Activated CD4-positive, alpha-beta T cell treated with anti-CD3 and anti-CD28 coated beads, Interleukin-2, amount 10 ng/mL, durations not matched to agents 7 days and 5 days (primary cell): Measurements from ENCODE around the gene SLC66A2. TPM values are rescaled to one million over a fixed set of nuclear protein-coding genes. Genes with fewer than 3 reads are reported as not detected.

Experiments used
- CTCF ChIA-PET: fragments of 350-600 bp; sonication (Branson Sonifier 250); formaldehyde crosslinking; loops from one replicate; lab custom pipeline; 2021; ENCODE audit warnings: antibody characterized with exemption; lab: Charles Lee
- POLR2A ChIA-PET: fragments of 350-600 bp; sonication (Branson Sonifier 250); formaldehyde crosslinking; loops from one replicate; lab custom pipeline; 2021; ENCODE audit warnings: antibody characterized with exemption; lab: Charles Lee
- DNase-seq: peaks from one replicate; pipeline ENCODE4 v3.0.0-alpha.2; 2020
- H3K27ac Mint-ChIP-seq: one replicate; pipeline ENCODE4 v1.8.0; 2021; ENCODE audit warnings: mild to moderate bottlenecking, moderate library complexity, mixed read lengths
- H3K27me3 Mint-ChIP-seq: one replicate; pipeline ENCODE4 v1.8.0; 2021; ENCODE audit warnings: mixed read lengths
- H3K36me3 Mint-ChIP-seq: one replicate; pipeline ENCODE4 v1.8.0; 2021; ENCODE audit warnings: low read depth, mixed read lengths
- H3K4me1 Mint-ChIP-seq: one replicate; pipeline ENCODE4 v1.8.0; 2021; ENCODE audit warnings: mixed read lengths
- H3K4me3 Mint-ChIP-seq: one replicate; pipeline ENCODE4 v1.8.0; 2021; ENCODE audit warnings: mild to moderate bottlenecking, moderate library complexity, mixed read lengths
- H3K9me3 Mint-ChIP-seq: one replicate; pipeline ENCODE4 v1.8.0; 2021; ENCODE audit warnings: mixed read lengths
- total RNA-seq, 2 experiments: library from RNA; stranded (reverse); gene quantifications; one replicate each; pipeline ENCODE4 v1.2.3, GENCODE V29; 2021

Gene SLC66A2
- total RNA-seq, 2 experiments from 2014 or later: 28.3 to 34.6 TPM

DNA sequence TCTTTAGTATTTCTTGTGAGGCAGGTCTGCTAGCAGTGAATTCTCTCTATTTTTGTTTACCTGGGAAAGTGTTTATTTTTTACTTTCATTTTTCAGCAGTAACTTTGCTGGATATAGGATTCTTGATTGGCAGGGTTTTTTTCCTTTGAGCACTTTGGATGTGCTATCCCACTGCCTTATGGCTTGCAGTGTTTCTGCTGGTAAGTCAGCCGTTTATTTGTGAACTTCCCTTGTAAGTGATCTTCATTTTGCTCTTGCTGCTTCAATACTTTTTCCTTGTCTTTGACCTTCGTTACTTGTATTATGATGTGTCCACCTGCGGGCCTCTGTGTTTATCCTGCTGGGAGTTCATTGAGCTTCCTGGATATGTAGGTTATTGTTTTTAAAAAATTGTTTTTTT, 54.7 kb downstream of the SLC66A2 start:
- Mint-ChIP-seq H3K4me3 (no peak overlapping the region), H3K36me3 (peaks cover 16% of the 10 kb centered on the region), H3K27ac (no peak overlapping the region), H3K27me3 (no peaks in the 10 kb centered on the region), H3K9me3 (peaks cover 59% of the 10 kb centered on the region), H3K4me1 (no peaks in the 10 kb centered on the region)
- no peak for DNase-seq
- CTCF ChIA-PET: no interaction called here
- POLR2A ChIA-PET: no interaction called here

- Mint-ChIP-seq H3K4me1 (peaks cover 11% of the 10 kb centered on the region), H3K9me3 (peaks cover 57% of the 10 kb centered on the region), H3K36me3 (peaks cover 11% of the 10 kb centered on the region), H3K4me3 (no peak overlapping the region), H3K27me3 (no peaks in the 10 kb centered on the region), H3K27ac (no peak overlapping the region)
- ChIA-PET POLR2A (interaction anchor here (0.6 to 0.7 kb wide), 3 partner anchors 14 to 419 kb away, joined by 3 to 9 read pairs (median 4); no protein-coding TSS in a partner anchor), CTCF (interaction anchor here (1.7 kb wide), 1 partner anchor 38 kb away, joined by 4 read pairs; no protein-coding TSS in a partner anchor)
- no peak for DNase-seq
Measured at GRCh38 chr18:79890674-79891073, 60.8 kb downstream of the SLC66A2 start.

- DNase-seq: no peak
- Mint-ChIP-seq H3K27ac (no peak overlapping the region), H3K36me3 (peaks cover 10% of the 10 kb centered on the region), H3K27me3 (no peaks in the 10 kb centered on the region), H3K9me3 (peaks cover 48% of the 10 kb centered on the region), H3K4me1 (peaks cover 11% of the 10 kb centered on the region), H3K4me3 (no peak overlapping the region)
- CTCF ChIA-PET: interaction anchor here (1.7 kb wide), 1 partner anchor 39 kb away, joined by 4 read pairs; no protein-coding TSS in a partner anchor
- POLR2A ChIA-PET: no interaction called here
Measured at GRCh38 chr18:79889569-79889968, 61.9 kb downstream of the SLC66A2 start.

DNA sequence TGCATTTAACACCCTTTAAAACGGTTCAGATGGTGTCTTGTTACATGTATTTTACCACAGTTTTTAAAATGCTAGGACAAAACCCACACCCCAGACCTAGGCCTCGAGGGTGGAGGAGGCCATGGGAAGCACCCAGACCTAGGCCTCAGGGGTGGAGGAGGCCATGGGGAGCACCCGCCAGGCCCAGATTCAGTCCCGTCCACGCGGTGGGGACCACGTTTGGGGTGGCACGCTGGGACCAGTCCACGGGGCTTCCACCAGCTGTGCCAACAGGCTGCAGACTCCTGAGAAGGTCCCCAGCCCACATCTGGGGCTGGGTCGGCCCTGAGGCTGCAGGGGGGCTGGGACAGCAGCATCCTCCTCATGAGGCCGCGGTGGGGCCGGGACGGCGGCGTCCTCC, 63.4 kb downstream of the SLC66A2 start:
- H3K27ac Mint-ChIP-seq: no peak overlapping the region
- H3K27me3 Mint-ChIP-seq: no peaks in the 10 kb centered on the region
- POLR2A ChIA-PET: no interaction called here
- peaks cover 7% of the 10 kb centered on the region for H3K36me3 Mint-ChIP-seq
- H3K4me3 Mint-ChIP-seq: no peak overlapping the region
- DNase-seq: no peak
- H3K9me3 Mint-ChIP-seq: peaks cover 36% of the 10 kb centered on the region
- CTCF ChIA-PET: no interaction called here
- H3K4me1 Mint-ChIP-seq: peaks cover 11% of the 10 kb centered on the region

DNA sequence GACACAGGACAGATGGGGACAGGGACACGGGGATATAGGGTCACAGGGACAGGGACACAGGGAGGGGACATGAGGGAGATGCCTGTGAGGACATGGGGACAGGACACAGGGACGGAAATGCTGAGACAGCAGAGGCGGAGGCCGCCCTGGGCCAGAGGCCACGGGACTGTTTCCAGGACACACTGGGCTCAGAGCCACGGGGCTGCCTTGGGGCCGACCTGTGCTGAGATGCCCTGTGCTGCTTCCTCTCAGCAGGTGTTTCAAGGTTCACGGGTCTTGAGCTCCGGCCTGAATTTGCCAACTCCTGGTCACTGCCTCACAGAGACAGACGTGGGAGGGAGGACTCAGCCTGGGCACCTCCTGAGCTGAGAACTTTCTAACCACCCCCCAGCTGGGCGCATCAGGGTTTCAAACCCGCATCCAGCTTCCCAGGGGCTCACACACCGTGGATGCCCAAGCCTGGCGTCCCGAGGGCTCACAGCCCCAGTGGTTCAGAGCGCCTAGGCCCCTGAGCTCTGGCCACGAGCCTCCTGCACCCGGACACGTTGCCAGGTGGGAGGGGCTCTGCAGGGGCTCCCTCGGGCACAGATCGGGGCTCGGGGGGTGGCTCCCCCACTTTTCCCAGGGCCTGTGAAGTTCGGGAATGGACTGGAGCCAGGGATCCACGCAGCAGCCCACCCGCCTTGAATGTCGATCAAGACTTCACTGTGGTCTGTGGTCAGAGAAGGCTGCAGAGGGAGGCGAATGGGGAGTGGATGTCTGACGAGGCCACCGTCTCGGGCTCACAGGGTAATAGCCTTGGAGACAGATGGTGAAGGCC, 64.1 kb downstream of the SLC66A2 start:
- POLR2A ChIA-PET: no interaction called here
- no peak overlapping the region for H3K4me3 Mint-ChIP-seq
- CTCF ChIA-PET: no interaction called here
- peaks cover 7% of the 10 kb centered on the region for H3K36me3 Mint-ChIP-seq
- H3K9me3 Mint-ChIP-seq: peaks cover 31% of the 10 kb centered on the region
- no peak overlapping the region for H3K27ac Mint-ChIP-seq
- H3K4me1 Mint-ChIP-seq: peaks cover 11% of the 10 kb centered on the region
- no peak for DNase-seq
- H3K27me3 Mint-ChIP-seq: no peaks in the 10 kb centered on the region

DNA sequence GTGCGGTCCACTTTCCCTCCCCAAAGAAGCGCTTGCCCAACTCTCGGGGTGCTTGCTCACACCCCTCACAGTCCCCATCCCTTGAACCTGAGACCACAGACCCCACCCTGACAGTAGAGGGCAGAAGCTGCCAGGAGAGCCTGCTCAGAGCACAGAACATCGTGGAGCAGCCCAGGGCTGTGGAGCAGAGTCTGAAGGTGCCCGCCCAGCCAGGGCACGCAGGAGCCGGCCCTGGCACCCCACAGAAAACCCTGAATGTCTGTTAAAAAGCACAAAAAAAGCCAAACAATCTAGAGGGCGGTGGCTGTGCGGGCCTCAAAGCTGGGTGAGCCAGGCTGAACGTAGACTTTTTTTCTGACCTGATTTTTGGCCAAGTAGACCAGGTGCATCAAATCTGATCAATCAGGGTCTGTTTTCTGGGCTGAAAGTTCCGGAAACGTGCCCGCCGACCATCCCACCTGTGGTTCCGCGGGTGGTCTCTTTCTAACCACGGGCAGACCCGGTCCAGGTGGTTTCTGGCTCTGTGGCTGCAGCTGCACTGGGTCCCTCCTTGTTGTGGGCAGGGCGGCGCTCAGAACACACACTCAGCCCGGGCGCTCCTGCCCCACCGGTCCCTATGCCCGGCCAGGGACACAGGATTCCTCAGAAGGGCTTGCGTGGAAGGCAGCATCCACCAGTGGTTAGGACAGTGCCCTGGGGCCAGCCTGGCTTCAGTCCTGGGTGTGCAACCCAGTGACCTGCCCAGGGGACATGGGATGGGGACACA, 66.3 kb downstream of the SLC66A2 start:
- ChIA-PET CTCF (no interaction called here), POLR2A (no interaction called here)
- H3K27me3 Mint-ChIP-seq: no peaks in the 10 kb centered on the region
- H3K4me1 Mint-ChIP-seq: no peaks in the 10 kb centered on the region
- no peak overlapping the region for H3K4me3 Mint-ChIP-seq
- peaks cover 11% of the 10 kb centered on the region for H3K9me3 Mint-ChIP-seq
- H3K36me3 Mint-ChIP-seq: peaks cover 2% of the 10 kb centered on the region
- H3K27ac Mint-ChIP-seq: no peak overlapping the region
- no peak for DNase-seq

GRCh38 chr18:79884294-79884962, 67.0 kb downstream of the SLC66A2 start:
- DNase-seq: no peak

DNA sequence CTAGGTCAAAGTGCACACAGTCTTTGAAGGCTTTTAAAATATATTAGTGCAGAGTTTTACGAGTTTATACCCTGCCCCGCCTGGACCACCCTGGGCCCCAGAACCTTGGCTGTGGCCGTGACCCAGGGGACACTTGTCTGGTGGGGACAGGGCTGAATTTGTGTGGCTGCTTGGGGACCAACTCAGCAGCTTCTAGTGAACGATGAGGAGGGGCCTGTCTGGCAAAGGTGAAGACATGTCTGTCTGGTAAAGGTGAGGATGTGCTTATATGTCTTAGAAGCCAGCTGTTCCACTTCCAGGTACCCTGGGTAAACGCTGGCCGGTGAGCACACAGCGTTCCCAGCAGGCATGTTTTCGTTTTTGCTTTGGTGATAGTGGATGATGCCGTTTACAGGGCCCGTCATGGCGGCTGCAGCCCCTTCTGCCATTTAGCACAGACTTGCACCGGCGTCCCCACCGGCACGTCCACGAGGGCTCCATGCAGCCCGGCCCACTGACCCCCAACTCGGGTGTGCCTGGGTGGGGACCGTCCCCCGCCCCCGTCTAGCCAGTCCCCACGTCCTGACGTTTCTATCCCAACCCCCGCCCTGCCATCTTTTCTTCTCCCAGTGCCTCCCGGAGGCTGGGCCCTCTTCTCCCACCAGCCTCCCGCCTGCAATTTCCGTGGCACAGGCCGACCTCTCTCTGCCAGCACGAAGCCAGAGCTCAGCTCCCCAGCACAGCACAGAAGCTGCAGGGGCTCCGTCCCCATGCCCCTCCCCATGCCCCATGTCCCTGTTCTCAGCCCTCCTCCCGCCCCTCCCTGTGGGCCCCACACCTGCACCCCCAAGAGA, 67.8 kb downstream of the SLC66A2 start:
- DNase-seq: no peak
- no peak overlapping the region for H3K4me3 Mint-ChIP-seq
- POLR2A ChIA-PET: no interaction called here
- H3K36me3 Mint-ChIP-seq: peaks cover 2% of the 10 kb centered on the region
- no peaks in the 10 kb centered on the region for H3K27me3 Mint-ChIP-seq
- H3K9me3 Mint-ChIP-seq: no peaks in the 10 kb centered on the region
- CTCF ChIA-PET: no interaction called here
- no peak overlapping the region for H3K27ac Mint-ChIP-seq
- H3K4me1 Mint-ChIP-seq: no peaks in the 10 kb centered on the region

More at GRCh38 chr18:79884294-79884962, 67.0 kb downstream of the SLC66A2 start:
- Mint-ChIP-seq H3K36me3 (peaks cover 2% of the 10 kb centered on the region), H3K9me3 (peaks cover 5% of the 10 kb centered on the region), H3K4me3 (no peak overlapping the region), H3K27ac (no peak overlapping the region), H3K27me3 (no peaks in the 10 kb centered on the region), H3K4me1 (no peaks in the 10 kb centered on the region)
- POLR2A ChIA-PET: no interaction called here
- CTCF ChIA-PET: no interaction called here

- no peak overlapping the region for H3K4me3 Mint-ChIP-seq
- H3K27me3 Mint-ChIP-seq: no peaks in the 10 kb centered on the region
- H3K36me3 Mint-ChIP-seq: no peaks in the 10 kb centered on the region
- no peak overlapping the region for H3K27ac Mint-ChIP-seq
- POLR2A ChIA-PET: no interaction called here
- CTCF ChIA-PET: no interaction called here
- H3K9me3 Mint-ChIP-seq: no peaks in the 10 kb centered on the region
- DNase-seq: no peak
- H3K4me1 Mint-ChIP-seq: no peaks in the 10 kb centered on the region
Measured at GRCh38 chr18:79882522-79883241, 68.8 kb downstream of the SLC66A2 start.

DNA sequence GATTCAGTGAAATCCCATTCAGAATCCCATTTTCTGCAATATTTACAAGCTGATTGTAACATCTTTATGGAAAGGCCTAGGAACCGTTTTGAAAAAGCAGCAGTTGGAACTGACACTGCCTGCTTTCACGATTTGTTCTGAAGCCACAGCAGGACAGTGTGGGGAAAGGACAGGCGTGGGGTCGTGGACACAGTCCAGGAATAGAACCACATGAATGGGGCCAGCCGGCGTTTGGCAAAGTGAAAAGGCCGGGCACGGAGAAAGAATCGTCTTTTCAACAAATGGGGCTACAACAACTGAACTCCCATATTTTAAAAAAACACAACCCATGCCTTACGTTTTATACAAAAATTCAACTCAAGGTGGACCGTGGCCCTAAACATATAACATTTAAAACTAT, 69.8 kb downstream of the SLC66A2 start:
- Mint-ChIP-seq H3K27me3 (no peaks in the 10 kb centered on the region), H3K4me1 (no peaks in the 10 kb centered on the region), H3K4me3 (no peak overlapping the region), H3K9me3 (no peaks in the 10 kb centered on the region), H3K36me3 (no peaks in the 10 kb centered on the region), H3K27ac (no peak overlapping the region)
- DNase-seq: no peak
- ChIA-PET POLR2A (no interaction called here), CTCF (no interaction called here)

GRCh38 chr18:79879566-79879965, 71.9 kb downstream of the SLC66A2 start:
- H3K27me3 Mint-ChIP-seq: no peaks in the 10 kb centered on the region
- ChIA-PET CTCF (no interaction called here), POLR2A (no interaction called here)
- no peak for DNase-seq
- no peak overlapping the region for H3K4me3 Mint-ChIP-seq
- no peaks in the 10 kb centered on the region for H3K36me3 Mint-ChIP-seq
- H3K9me3 Mint-ChIP-seq: no peaks in the 10 kb centered on the region
- H3K27ac Mint-ChIP-seq: no peak overlapping the region
- no peaks in the 10 kb centered on the region for H3K4me1 Mint-ChIP-seq
